ENCODE results near the gene ACOD1. TPM values are rescaled to one million over a fixed set of nuclear protein-coding genes. Genes with fewer than 3 reads are reported as not detected.

The ACOD1 gene
- polyA plus RNA-seq, 1 of the 3 experiments (the other 2 are of a cell fraction): not detected

GRCh38 chr13:77001540-77001939 lies 53.2 kb downstream of the ACOD1 start:
- 86% methylated on average over 4 of the region's 4 CpGs for WGBS (ENCODE audit: low lambda C conversion rate)
- Histone ChIP-seq H3K9ac (no peak overlapping the region), H3K27ac (ENCODE audit: low read depth in 2 of 2, low read length in 1 of 2) (peak overlapping the region in 1 of 2 experiments; percentile 16; a peak in 1 of 4 replicates), H3F3A (replicated peaks; ENCODE audit: insufficient read depth) (peaks cover 22% of the 10 kb centered on the region), H3K9me2 (no peaks in the 10 kb centered on the region), H3K4me1 (ENCODE audit: control insufficient read depth in 1 of 2, insufficient read depth in 2 of 2, low read depth in 1 of 2, low read length in 1 of 2) (peaks cover 0 to 6% of the 10 kb centered on the region in 2 experiments; a peak in 2 of 4 replicates), H4K20me1 (ENCODE audit: insufficient read depth) (peaks cover 11% of the 10 kb centered on the region; the same call in 1 of the 2 replicates), H3K27me3 (ENCODE audit: insufficient read depth) (no peaks in the 10 kb centered on the region), H2AFZ (ENCODE audit: low read depth) (no peak overlapping the region), H3K4me2 (no peak overlapping the region), H3K9me3 (no peaks in the 10 kb centered on the region), H3K4me3 (ENCODE audit: low read depth in 2 of 2, low read length in 1 of 2) (no peak overlapping the region), H3K36me3 (replicated peaks in 1 of 2; ENCODE audit: control insufficient read depth in 1 of 2, insufficient read depth in 2 of 2, low read length in 1 of 2) (peaks cover 48 to 63% of the 10 kb centered on the region in 2 experiments), H3K79me2 (ENCODE audit: insufficient read depth) (peaks cover 24% of the 10 kb centered on the region; the same call in 1 of the 2 replicates)
- POLR2A ChIA-PET: interaction anchor here (0.7 kb wide), 1 partner anchor 54 kb away, joined by 3 read pairs; no protein-coding TSS in a partner anchor
- no peak for DNase-seq
- TF ChIP-seq EZH2phosphoT487 (IDR thresholded peaks at IDR 0.05; ENCODE audit: borderline replicate concordance, low read depth) (no peak), USF2 (IDR thresholded peaks at IDR 0.05; ENCODE audit: borderline replicate concordance, low read depth, low read length) (no peak), JUND (IDR thresholded peaks at IDR 0.05) (no peak), TEAD4 (IDR thresholded peaks at IDR 0.05; ENCODE audit: borderline replicate concordance, insufficient read depth) (no peak), FOSL2 (IDR thresholded peaks at IDR 0.05; ENCODE audit: borderline replicate concordance, low read depth) (no peak)
- CTCF ChIA-PET: interaction anchor here (0.6 to 4.8 kb wide), 11 partner anchors 8 to 1306 kb away, joined by 3 to 19 read pairs (median 4); no protein-coding TSS in a partner anchor

GRCh38 chr13:77001963-77002587 lies 53.8 kb downstream of the ACOD1 start:
- TF ChIP-seq ZBTB33 (IDR thresholded peaks at IDR 0.05; ENCODE audit: borderline replicate concordance, low read depth) (no peak), JUND (IDR thresholded peaks at IDR 0.05) (no peak), CHD2 (IDR thresholded peaks at IDR 0.05; ENCODE audit: low read length, partially characterized antibody) (no peak), POLR2AphosphoS5 (IDR thresholded peaks at IDR 0.05; ENCODE audit: low read depth, low read length) (no peak), RAD21 (IDR thresholded peaks at IDR 0.05; ENCODE audit: low read length) (no peak), USF2 (IDR thresholded peaks at IDR 0.05; ENCODE audit: borderline replicate concordance, low read depth, low read length) (no peak), MEF2A (IDR thresholded peaks at IDR 0.05; ENCODE audit: borderline replicate concordance, low read depth) (no peak), ELF1 (IDR thresholded peaks at IDR 0.05) (no peak), TAF1 (IDR thresholded peaks at IDR 0.05; ENCODE audit: borderline replicate concordance, low read depth, low read length) (no peak), TEAD4 (IDR thresholded peaks at IDR 0.05; ENCODE audit: borderline replicate concordance, insufficient read depth) (no peak), GABPA (IDR thresholded peaks at IDR 0.05; ENCODE audit: low read depth) (no peak), EP300 (IDR thresholded peaks at IDR 0.05; ENCODE audit: borderline replicate concordance in 1 of 2, low read depth in 1 of 2, low read length in 1 of 2) (no peak), SIN3A (IDR thresholded peaks at IDR 0.05; ENCODE audit: borderline replicate concordance, low read depth, low read length) (no peak), YY1 (IDR thresholded peaks at IDR 0.05; ENCODE audit: low read depth) (no peak), FOXJ3 (CRISPR knock-in tag; IDR thresholded peaks at IDR 0.05) (no peak)
- POLR2A ChIA-PET: interaction anchor here (0.7 kb wide), 1 partner anchor 54 kb away, joined by 3 read pairs; no protein-coding TSS in a partner anchor
- 45% methylated on average over 4 of the region's 4 CpGs for WGBS (ENCODE audit: low lambda C conversion rate)
- peaks cover 0 to 6% of the 10 kb centered on the region in 2 experiments; a peak in 2 of 4 replicates for H3K4me1 ChIP-seq (ENCODE audit: control insufficient read depth in 1 of 2, insufficient read depth in 2 of 2, low read depth in 1 of 2, low read length in 1 of 2)
- no peak for DNase-seq
- H3K79me2 ChIP-seq (ENCODE audit: insufficient read depth): peaks cover 24% of the 10 kb centered on the region; the same call in 1 of the 2 replicates
- CTCF ChIA-PET: interaction anchor here (0.6 to 4.8 kb wide), 13 partner anchors 9 to 1306 kb away, joined by 3 to 19 read pairs (median 3); no protein-coding TSS in a partner anchor
- peaks cover 53 to 65% of the 10 kb centered on the region in 2 experiments for H3K36me3 ChIP-seq (replicated peaks in 1 of 2; ENCODE audit: control insufficient read depth in 1 of 2, insufficient read depth in 2 of 2, low read length in 1 of 2)
- H3K4me3 ChIP-seq (ENCODE audit: low read depth in 2 of 2, low read length in 1 of 2): no peak overlapping the region
- H2AFZ ChIP-seq (ENCODE audit: low read depth): no peak overlapping the region
- no peak overlapping the region for H3K9ac ChIP-seq
- H3F3A ChIP-seq (replicated peaks; ENCODE audit: insufficient read depth): peaks cover 22% of the 10 kb centered on the region
- peaks cover 13% of the 10 kb centered on the region; the same call in 1 of the 2 replicates for H4K20me1 ChIP-seq (ENCODE audit: insufficient read depth)
- H3K4me2 ChIP-seq: no peak overlapping the region
- H3K9me3 ChIP-seq: no peaks in the 10 kb centered on the region
- no peaks in the 10 kb centered on the region for H3K27me3 ChIP-seq (ENCODE audit: insufficient read depth)
- peak overlapping the region in 1 of 2 experiments; percentile 39; a peak in 1 of 4 replicates for H3K27ac ChIP-seq (ENCODE audit: low read depth in 2 of 2, low read length in 1 of 2)
- H3K9me2 ChIP-seq: no peaks in the 10 kb centered on the region
